IMR-90 (cell line): ENCODE results near the gene MAGEA1. TPM values are rescaled to one million over a fixed set of nuclear protein-coding genes. Genes with fewer than 3 reads are reported as not detected.

Experiments
- ATAC-seq: fragments of 200-7000 bp; cut with Tn5 transposase; 2 replicates; pipeline ENCODE4 v1.9.1; 2020; ENCODE audit warnings: low read depth, mild to moderate bottlenecking, moderate library complexity
- BruUV-seq: library from RNA; stranded (reverse); fragments of 400-500 nt; replicated peaks from 2 replicates; lab custom pipeline; 2021; lab: Mats Ljungman, UMichigan
- CTCF ChIA-PET: fragments of 300-600 bp; formaldehyde crosslinking; extraction: SDS; loops from one replicate; lab custom pipeline; 2021; ENCODE audit warnings: antibody characterized with exemption; lab: Yijun Ruan, JAX
- POLR2A ChIA-PET: fragments of 300-600 bp; sonication (Branson Sonifier 250); formaldehyde crosslinking; loops from one replicate; lab custom pipeline; 2022; ENCODE audit warnings: antibody characterized with exemption; ENCODE audit not compliant: unreplicated experiment; lab: Charles Lee
- DNase-seq: peaks from one replicate; pipeline ENCODE4 v3.0.0; 2013
- H2AFZ ChIP-seq: replicated peaks from 2 replicates; pipeline ENCODE3; 2013; ENCODE audit warnings: low read length, mild to moderate bottlenecking; ENCODE audit not compliant: poor library complexity
- H2AK5ac ChIP-seq: 2 replicates; pipeline ENCODE4 v1.6.1; 2013; ENCODE audit warnings: low read depth, low read length, inconsistent platforms
- H2AK9ac ChIP-seq: replicated peaks from 2 replicates; pipeline ENCODE3; 2013; ENCODE audit warnings: mild to moderate bottlenecking, low read depth, low read length, moderate library complexity; ENCODE audit not compliant: poor library complexity
- H2BK120ac ChIP-seq: 2 replicates; pipeline ENCODE4 v1.6.1; 2013; ENCODE audit warnings: low read depth, low read length, inconsistent platforms
- H2BK15ac ChIP-seq: 3 replicates; pipeline ENCODE4 v1.6.1; 2013; ENCODE audit warnings: low read depth, low read length, inconsistent platforms
- H2BK20ac ChIP-seq: 2 replicates; pipeline ENCODE4 v1.6.1; 2013; ENCODE audit warnings: low read depth, mild to moderate bottlenecking, inconsistent platforms, low read length, moderate library complexity
- H2BK5ac ChIP-seq: 2 replicates; pipeline ENCODE4 v1.6.1; 2013; ENCODE audit warnings: mild to moderate bottlenecking, low read depth, low read length, inconsistent platforms; ENCODE audit not compliant: poor library complexity, severe bottlenecking
- H3K14ac ChIP-seq: replicated peaks from 2 replicates; pipeline ENCODE4 v1.6.1; 2013; ENCODE audit warnings: low read depth, low read length, inconsistent platforms
- H3K18ac ChIP-seq: 2 replicates; pipeline ENCODE4 v1.6.1; 2013; ENCODE audit warnings: low read depth, low read length, control low read depth
- H3K23ac ChIP-seq: 2 replicates; pipeline ENCODE4 v1.6.1; 2013; ENCODE audit warnings: low read depth, low read length, inconsistent platforms
- H3K27ac ChIP-seq: 2 replicates; pipeline ENCODE4 v1.5.1; 2013; ENCODE audit warnings: mild to moderate bottlenecking, control low read depth, low read length; ENCODE audit not compliant: insufficient read depth
- H3K27me3 ChIP-seq: 2 replicates; pipeline ENCODE4 v1.6.1; 2013; ENCODE audit warnings: low read length; ENCODE audit not compliant: control insufficient read depth, insufficient read depth
- H3K36me3 ChIP-seq: 2 replicates; pipeline ENCODE4 v1.6.1; 2013; ENCODE audit warnings: low read length, mixed read lengths; ENCODE audit not compliant: control insufficient read depth, insufficient read depth
- H3K4ac ChIP-seq: 2 replicates; pipeline ENCODE4 v1.6.1; 2013; ENCODE audit warnings: low read depth, low read length, inconsistent platforms
- H3K4me1 ChIP-seq: 2 replicates; pipeline ENCODE4 v1.6.1; 2013; ENCODE audit warnings: low read length, mixed read lengths; ENCODE audit not compliant: control insufficient read depth, insufficient read depth
- H3K4me2 ChIP-seq: 2 replicates; pipeline ENCODE4 v1.6.1; 2013; ENCODE audit warnings: low read depth, mild to moderate bottlenecking, control low read depth, low read length, moderate library complexity
- H3K4me3 ChIP-seq: 2 replicates; pipeline ENCODE4 v1.5.1; 2013; ENCODE audit warnings: low read depth, mild to moderate bottlenecking, control low read depth, low read length, moderate library complexity; ENCODE audit not compliant: insufficient read depth
- H3K56ac ChIP-seq: 2 replicates; pipeline ENCODE4 v1.6.1; 2013; ENCODE audit warnings: low read length, inconsistent platforms; ENCODE audit not compliant: insufficient read depth; ENCODE audit errors: extremely low read depth
- H3K79me1 ChIP-seq, 2 experiments: 2 replicates each; pipeline ENCODE4 v1.6.1; 2013; ENCODE audit warnings: low read length in 2 of 2, inconsistent platforms in 1 of 2, low read depth in 1 of 2
- H3K9ac ChIP-seq: 2 replicates; pipeline ENCODE4 v1.6.1; 2013; ENCODE audit warnings: low read depth, low read length, control low read depth
- H3K9me1 ChIP-seq: 2 replicates; pipeline ENCODE4 v1.6.1; 2013; ENCODE audit warnings: low read length, inconsistent platforms; ENCODE audit not compliant: insufficient read depth
- H3K9me3 ChIP-seq: 2 replicates; pipeline ENCODE4 v1.6.1; 2013; ENCODE audit warnings: low read length; ENCODE audit not compliant: control insufficient read depth, insufficient read depth
- H4K20me1 ChIP-seq: 2 replicates; pipeline ENCODE4 v1.6.1; 2013; ENCODE audit warnings: low read length, inconsistent platforms; ENCODE audit not compliant: insufficient read depth
- H4K5ac ChIP-seq: 2 replicates; pipeline ENCODE4 v1.6.1; 2013; ENCODE audit warnings: mild to moderate bottlenecking, low read depth, low read length, control low read depth
- H4K8ac ChIP-seq, 2 experiments: 2 replicates each; pipeline ENCODE4 v1.6.1; 2013; ENCODE audit warnings: low read depth in 2 of 2, low read length in 2 of 2, control low read depth in 1 of 2, inconsistent platforms in 1 of 2
- H4K91ac ChIP-seq: 2 replicates; pipeline ENCODE4 v1.6.1; 2013; ENCODE audit warnings: low read depth, low read length, inconsistent platforms; ENCODE audit not compliant: insufficient read depth
- BHLHE40 ChIP-seq: fragments of 150-350 bp; IDR thresholded peaks from 2 replicates; pipeline ENCODE4 v1.6.1; 2016; ENCODE audit warnings: mild to moderate bottlenecking, low read depth, low read length
- CEBPB ChIP-seq: IDR thresholded peaks from 2 replicates; pipeline ENCODE4 v1.6.1; 2012; ENCODE audit warnings: low read depth, low read length, improper control_type of control experiment
- CHD1 ChIP-seq: IDR thresholded peaks from 2 replicates; pipeline ENCODE4 v1.6.1; 2012; ENCODE audit warnings: low read depth, low read length, improper control_type of control experiment
- CTCF ChIP-seq: conservative IDR thresholded peaks from 2 replicates; pipeline ENCODE4 v1.5.1; 2012; ENCODE audit warnings: mild to moderate bottlenecking, low read depth, low read length, improper control_type of control experiment
- ELK1 ChIP-seq: fragments of 150-350 bp; IDR thresholded peaks from 2 replicates; pipeline ENCODE4 v1.6.1; 2016; ENCODE audit warnings: low read depth, mild to moderate bottlenecking, low read length, moderate library complexity, borderline replicate concordance
- FOS ChIP-seq: fragments of 150-350 bp; IDR thresholded peaks from 2 replicates; pipeline ENCODE4 v1.6.1; 2016; ENCODE audit warnings: low read depth, low read length
- MAFK ChIP-seq: IDR thresholded peaks from 2 replicates; pipeline ENCODE4 v1.6.1; 2012; ENCODE audit warnings: low read depth, low read length, improper control_type of control experiment
- MAZ ChIP-seq: IDR thresholded peaks from 2 replicates; pipeline ENCODE4 v1.6.1; 2012; ENCODE audit warnings: low read depth, mild to moderate bottlenecking, low read length, improper control_type of control experiment, moderate library complexity, borderline replicate concordance
- MXI1 ChIP-seq: IDR thresholded peaks from 2 replicates; pipeline ENCODE4 v1.6.1; 2012; ENCODE audit warnings: low read depth, mild to moderate bottlenecking, low read length, moderate library complexity, borderline replicate concordance
- NFE2L2 ChIP-seq: fragments of 150-350 bp; IDR thresholded peaks from 2 replicates; pipeline ENCODE4 v1.6.1; 2016; ENCODE audit warnings: low read depth, mild to moderate bottlenecking, low read length
- RCOR1 ChIP-seq: IDR thresholded peaks from 2 replicates; pipeline ENCODE4 v1.6.1; 2012; ENCODE audit warnings: mild to moderate bottlenecking, low read length, improper control_type of control experiment; ENCODE audit not compliant: insufficient replicate concordance
- RFX5 ChIP-seq: IDR thresholded peaks from 2 replicates; pipeline ENCODE4 v1.8.0; 2012; ENCODE audit warnings: low read depth, mild to moderate bottlenecking, low read length, moderate library complexity
- SMC3 ChIP-seq: fragments of 150-350 bp; IDR thresholded peaks from 2 replicates; pipeline ENCODE4 v1.6.1; 2016; ENCODE audit warnings: low read depth, mild to moderate bottlenecking, antibody characterized with exemption, low read length, moderate library complexity
- WGBS, 2 experiments: methylation state at CpG; one replicate each; pipeline versions ENCODE4 v1.1.5 to v1.1.7; 2013; ENCODE audit warnings: missing lambda C conversion rate in 2 of 2; ENCODE audit not compliant: insufficient read length in 1 of 2; ENCODE audit errors: extremely low coverage in 2 of 2; 5-methylcytosine and 5-hydroxymethylcytosine counted together
- dilution Hi-C: fragments of 300-500 bp; cut with HindIII; formaldehyde crosslinking; loops from one replicate; pipeline ENCODE4 v1.14.3; 2018; ENCODE audit warnings: low sequenced_read_pairs; ENCODE audit not compliant: unreplicated experiment
- in situ Hi-C: fragments of 300-500 bp; cut with MboI; formaldehyde crosslinking; loops from 3 replicates; pipeline ENCODE4 v1.14.3; 2019; ENCODE audit warnings: low sequenced_read_pairs, inconsistent platforms, mixed read lengths
- intact Hi-C: fragments of 100-400 bp; cut with micrococcal nuclease; formaldehyde crosslinking; loops from 2 replicates; pipeline ENCODE4 v1.10.0; 2022
- polyA plus RNA-seq, 3 experiments: library from polyadenylated mRNA; depleted of rRNA; stranded (reverse); fragments of >200 nt; gene quantifications; 2 replicates each; pipeline ENCODE4 v1.2.3, GENCODE V29; 2012; ENCODE audit warnings: low replicate concordance in 1 of 3
- total RNA-seq: library from RNA; depleted of rRNA; stranded (reverse); fragments of >200 nt; gene quantifications from 2 replicates; pipeline ENCODE4 v1.2.3, GENCODE V29; 2012
- TF ChIP-seq, protein P1 (sequence below): fragments of 150-350 bp; IDR thresholded peaks from 2 replicates; pipeline ENCODE4 v1.6.1; 2017; ENCODE audit warnings: mild to moderate bottlenecking, antibody characterized with exemption, low read length, low read depth

MAGEA1 gene
- total and polyA plus RNA-seq, 2 of the 4 experiments (the other 2 are of a cell fraction), result not detected

DNA sequence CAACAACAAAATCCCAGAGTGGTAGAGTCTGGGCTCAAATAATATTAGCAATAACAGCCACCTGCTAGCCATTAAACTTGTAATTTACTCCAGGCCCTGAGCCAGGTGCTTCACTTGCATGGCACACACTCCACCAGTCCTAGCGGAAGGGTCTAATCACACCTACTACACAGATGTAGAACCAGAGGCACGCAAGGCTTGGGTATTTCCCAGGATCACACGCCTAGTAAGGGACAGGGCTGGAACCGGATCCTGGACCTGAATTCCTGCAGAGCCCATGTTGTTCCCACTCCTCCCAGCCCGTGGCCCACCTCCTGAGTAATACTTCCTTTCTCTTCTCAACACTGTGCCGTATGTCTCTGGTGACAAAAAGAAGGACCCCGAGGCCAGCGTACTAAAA is 5.7 kb downstream of the MAGEA1 start:
- intact Hi-C loops (no loop called here), in situ Hi-C loops (loop anchor here (25.0 kb wide), 1 partner anchor 228 kb away; the partner anchor contains the start of genes PNMA6E and ZFP92), dilution Hi-C loops (no loop called here)
- H2AK5ac ChIP-seq, result no peak overlapping the region
- H3K4ac ChIP-seq, result no peak overlapping the region
- H3K79me1 ChIP-seq, result no peaks in the 10 kb centered on the region
- ATAC-seq (no peak), DNase-seq (no peak)
- BruUV-seq, result no TSS peak
- H3K9me1 ChIP-seq, result no peaks in the 10 kb centered on the region
- no peaks in the 10 kb centered on the region for H4K20me1 ChIP-seq
- no peak overlapping the region for H3K27ac ChIP-seq
- no peak overlapping the region for H2BK15ac ChIP-seq
- no peak overlapping the region for H3K14ac ChIP-seq
- POLR2A ChIA-PET, result no interaction called here
- H4K8ac ChIP-seq, result no peak overlapping the region
- H2BK5ac ChIP-seq, result no peak overlapping the region
- no peaks in the 10 kb centered on the region for H3K36me3 ChIP-seq
- no peaks in the 10 kb centered on the region; the same call in 1 of the 2 replicates for H3K9me3 ChIP-seq
- H2BK20ac ChIP-seq, result no peak overlapping the region
- no peak overlapping the region for H2AK9ac ChIP-seq
- H2AFZ ChIP-seq, result no peak overlapping the region
- CTCF ChIA-PET, result no interaction called here
- H3K18ac ChIP-seq, result no peak overlapping the region
- WGBS, 2 experiments, result no CpG with 5 or more reads among the region's 8 CpGs
- no peak overlapping the region for H3K9ac ChIP-seq
- H3K4me1 ChIP-seq, result no peaks in the 10 kb centered on the region
- H3K4me3 ChIP-seq, result no peak overlapping the region
- H3K23ac ChIP-seq, result no peak overlapping the region
- TF ChIP-seq NFE2L2, result no peak
- no peak for TF ChIP-seq MAFK
- TF ChIP-seq, protein P1, sequence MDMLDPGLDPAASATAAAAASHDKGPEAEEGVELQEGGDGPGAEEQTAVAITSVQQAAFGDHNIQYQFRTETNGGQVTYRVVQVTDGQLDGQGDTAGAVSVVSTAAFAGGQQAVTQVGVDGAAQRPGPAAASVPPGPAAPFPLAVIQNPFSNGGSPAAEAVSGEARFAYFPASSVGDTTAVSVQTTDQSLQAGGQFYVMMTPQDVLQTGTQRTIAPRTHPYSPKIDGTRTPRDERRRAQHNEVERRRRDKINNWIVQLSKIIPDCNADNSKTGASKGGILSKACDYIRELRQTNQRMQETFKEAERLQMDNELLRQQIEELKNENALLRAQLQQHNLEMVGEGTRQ, result no peak
- TF ChIP-seq BHLHE40, result no peak
- no peak for TF ChIP-seq RCOR1
- TF ChIP-seq CTCF, result no peak
- TF ChIP-seq RFX5, result no peak
- TF ChIP-seq CEBPB, result no peak
- TF ChIP-seq CHD1, result no peak
- no peak for TF ChIP-seq MAZ
- no peak for TF ChIP-seq SMC3
- no peak for TF ChIP-seq ELK1
- TF ChIP-seq MXI1, result no peak
- no peak for TF ChIP-seq FOS
- H4K5ac ChIP-seq, result no peak overlapping the region
- no peak overlapping the region for H3K4me2 ChIP-seq
- peaks cover 2% of the 10 kb centered on the region; the same call in 1 of the 2 replicates for H3K27me3 ChIP-seq
- H2BK120ac ChIP-seq, result no peak overlapping the region
- no peak overlapping the region for H3K56ac ChIP-seq
- no peak overlapping the region for H4K91ac ChIP-seq
